Left hindlimb (tissue), 1 donor: ENCODE measurements around the gene PTPRR.

Experiments used
- DNase-seq: peaks from one replicate; pipeline ENCODE4 v3.0.0-alpha.2; 2018

The PTPRR gene

GRCh38 chr12:70908978-70909377 lies 11.6 kb downstream of the PTPRR start:
- no peak for DNase-seq

- DNase-seq, result no peak
Observed at GRCh38 chr12:70907412-70907811, 13.1 kb downstream of the PTPRR start.

- DNase-seq, result no peak
Observed at GRCh38 chr12:70895956-70896355, 24.6 kb downstream of the PTPRR start.

GRCh38 chr12:70892593-70892992 lies 27.9 kb downstream of the PTPRR start:
- DNase-seq, result no peak

GRCh38 chr12:70890895-70891832 lies 29.4 kb downstream of the PTPRR start:
- DNase-seq, result no peak

GRCh38 chr12:70885956-70886355 lies 34.6 kb downstream of the PTPRR start:
- DNase-seq, result no peak

GRCh38 chr12:70883855-70884254 lies 36.7 kb downstream of the PTPRR start:
- no peak for DNase-seq

GRCh38 chr12:70880744-70881143 lies 39.8 kb downstream of the PTPRR start:
- DNase-seq, result no peak

GRCh38 chr12:70876952-70877351 lies 43.6 kb downstream of the PTPRR start:
- DNase-seq, result no peak

- no peak for DNase-seq
Observed at GRCh38 chr12:70875628-70876027, 44.9 kb downstream of the PTPRR start.

GRCh38 chr12:70854881-70855568 lies 65.5 kb downstream of the PTPRR start:
- peak; percentile 27 for DNase-seq

GRCh38 chr12:70854138-70854537 lies 66.4 kb downstream of the PTPRR start:
- no peak for DNase-seq

- no peak for DNase-seq
Observed at GRCh38 chr12:70853326-70853725, 67.2 kb downstream of the PTPRR start.

- no peak for DNase-seq
Observed at GRCh38 chr12:70852416-70853150, 68.0 kb downstream of the PTPRR start.

GRCh38 chr12:70849265-70849960 lies 71.1 kb downstream of the PTPRR start:
- DNase-seq, result no peak

GRCh38 chr12:70847871-70848270 lies 72.7 kb downstream of the PTPRR start:
- no peak for DNase-seq

GRCh38 chr12:70845268-70845667 lies 75.3 kb downstream of the PTPRR start:
- no peak for DNase-seq

GRCh38 chr12:70843363-70843762 lies 77.2 kb downstream of the PTPRR start:
- DNase-seq, result no peak

GRCh38 chr12:70842942-70843341 lies 77.6 kb downstream of the PTPRR start:
- DNase-seq, result no peak

- no peak for DNase-seq
Observed at GRCh38 chr12:70842136-70842535, 78.4 kb downstream of the PTPRR start.

- DNase-seq, result no peak
Observed at GRCh38 chr12:70840656-70841350, 79.7 kb downstream of the PTPRR start.

- DNase-seq, result no peak
Observed at GRCh38 chr12:70839544-70839943, 81.0 kb downstream of the PTPRR start.
